SK-N-MC (cell line): ENCODE measurements around the gene GOLGA6L25.
"Not testable (repeated sequence)": the region's sequence is repeated elsewhere in the genome, so short reads cannot be mapped to it uniquely, and the experiment has no call there.

ENCODE experiments used
- EZH2 ChIP-seq: fragments of 200-600 bp; sonication (generic); IDR thresholded peaks from one replicate; pipeline ENCODE4 v1.6.1; 2017; ENCODE audit warnings: antibody characterized with exemption
- FOXP2 ChIP-seq: optimal IDR thresholded peaks from 2 replicates; pipeline ENCODE3; 2011; ENCODE audit warnings: mild to moderate bottlenecking, moderate library complexity; ENCODE audit not compliant: insufficient read depth; ENCODE audit errors: extremely low read length, control extremely low read depth
- POLR2AphosphoS5 ChIP-seq: IDR thresholded peaks from 2 replicates; pipeline ENCODE4 v1.6.1; 2012; ENCODE audit warnings: mild to moderate bottlenecking, low read depth, low read length, borderline replicate concordance

GRCh38 chr15:28532954-28533353 is 20.4 kb upstream of the GOLGA6L25 start, which contains the start of gene GOLGA8G:
- TF ChIP-seq EZH2, POLR2AphosphoS5, FOXP2: not testable (repeated sequence)
